Neural progenitor cell (in vitro differentiated cells): Measurements from ENCODE around the gene NBEA. TPM values are rescaled to one million over a fixed set of nuclear protein-coding genes. Genes with fewer than 3 reads are reported as not detected.
"Not testable (repeated sequence)": the region's sequence is repeated elsewhere in the genome, so short reads cannot be mapped to it uniquely, and the experiment has no call there.

Experiments
- DNase-seq: peaks from one replicate; pipeline ENCODE4 v3.0.0-alpha.2; 2016; ENCODE audit warnings: low spot score
- H2AFZ ChIP-seq: fragments of 200-600 bp; sonication (generic); replicated peaks from 2 replicates; pipeline ENCODE4 v1.6.1; 2016; ENCODE audit warnings: antibody characterized with exemption
- H3F3A ChIP-seq: fragments of 200-600 bp; sonication (generic); 2 replicates; pipeline ENCODE4 v1.6.1; 2016; ENCODE audit warnings: antibody characterized with exemption, low read depth
- H3K27ac ChIP-seq: fragments of 200-600 bp; sonication (generic); 2 replicates; pipeline ENCODE4 v1.5.1; 2016; ENCODE audit warnings: mild to moderate bottlenecking
- H3K27me3 ChIP-seq: fragments of 200-600 bp; sonication (generic); 2 replicates; pipeline ENCODE4 v1.6.1; 2016; ENCODE audit warnings: mild to moderate bottlenecking, moderate library complexity
- H3K36me3 ChIP-seq: fragments of 200-600 bp; sonication (generic); 2 replicates; pipeline ENCODE4 v1.5.1; 2016
- H3K4me1 ChIP-seq: fragments of 200-600 bp; sonication (generic); 2 replicates; pipeline ENCODE4 v1.6.1; 2016; ENCODE audit warnings: mixed run types
- H3K4me2 ChIP-seq: fragments of 200-600 bp; sonication (generic); 2 replicates; pipeline ENCODE4 v1.6.1; 2016
- H3K4me3 ChIP-seq: fragments of 200-600 bp; sonication (generic); 2 replicates; pipeline ENCODE4 v1.5.1; 2016
- H3K79me2 ChIP-seq: fragments of 200-600 bp; sonication (generic); 2 replicates; pipeline ENCODE4 v1.6.1; 2016; ENCODE audit warnings: low read depth
- H3K9ac ChIP-seq: fragments of 200-600 bp; sonication (generic); 2 replicates; pipeline ENCODE4 v1.6.1; 2016
- H3K9me3 ChIP-seq: fragments of 200-600 bp; sonication (generic); 2 replicates; pipeline ENCODE4 v1.5.1; 2016; ENCODE audit warnings: low read depth
- H4K20me1 ChIP-seq: fragments of 200-600 bp; sonication (generic); 2 replicates; pipeline ENCODE4 v1.6.1; 2016; ENCODE audit warnings: low read depth
- H3K27ac Mint-ChIP-seq: 3 replicates; pipeline ENCODE4 v1.8.0; 2021; ENCODE audit warnings: mixed read lengths
- H3K27me3 Mint-ChIP-seq: 2 replicates; pipeline ENCODE4 v1.8.0; 2022; ENCODE audit warnings: low read depth, mild to moderate bottlenecking, inconsistent platforms, moderate library complexity, mixed read lengths; ENCODE audit not compliant: insufficient read depth
- H3K36me3 Mint-ChIP-seq: 3 replicates; pipeline ENCODE4 v1.8.0; 2021; ENCODE audit warnings: mixed read lengths
- H3K4me1 Mint-ChIP-seq: 3 replicates; pipeline ENCODE4 v1.8.0; 2021; ENCODE audit warnings: mixed read lengths
- H3K4me3 Mint-ChIP-seq: 3 replicates; pipeline ENCODE4 v1.8.0; 2021; ENCODE audit warnings: mild to moderate bottlenecking, moderate library complexity, mixed read lengths
- H3K9me3 Mint-ChIP-seq: 3 replicates; pipeline ENCODE4 v1.8.0; 2020; ENCODE audit warnings: mixed read lengths
- CTCF ChIP-seq: fragments of 200-600 bp; sonication (generic); IDR thresholded peaks from 2 replicates; pipeline ENCODE4 v1.5.1; 2017; ENCODE audit warnings: antibody characterized with exemption, mild to moderate bottlenecking
- EZH2 ChIP-seq: fragments of 200-600 bp; sonication (generic); IDR thresholded peaks from 2 replicates; pipeline ENCODE4 v1.6.1; 2017; ENCODE audit warnings: antibody characterized with exemption, mild to moderate bottlenecking, moderate library complexity
- EZH2phosphoT487 ChIP-seq: fragments of 200-600 bp; sonication (generic); IDR thresholded peaks from 2 replicates; pipeline ENCODE4 v1.6.1; 2017; ENCODE audit warnings: antibody characterized with exemption
- total RNA-seq: library from RNA; depleted of rRNA; stranded (reverse); fragments of >200 nt; gene quantifications from 2 replicates; pipeline ENCODE4 v1.2.3, GENCODE V29; 2015; ENCODE audit warnings: low replicate concordance

Gene NBEA
- total RNA-seq, 1 donor from 2014 or later = 31.0 TPM

- no peaks in the 10 kb centered on the region for H3K36me3 ChIP-seq
- peaks cover 2% of the 10 kb centered on the region for H4K20me1 ChIP-seq
- Mint-ChIP-seq H3K27ac (no peak overlapping the region), H3K9me3 (no peaks in the 10 kb centered on the region), H3K27me3 (no peaks in the 10 kb centered on the region), H3K36me3 (peaks cover 2% of the 10 kb centered on the region), H3K4me1 (no peaks in the 10 kb centered on the region), H3K4me3 (no peak overlapping the region)
- H3K79me2 ChIP-seq = no peaks in the 10 kb centered on the region
- no peak overlapping the region for H3K9ac ChIP-seq
- H2AFZ ChIP-seq = no peak overlapping the region
- H3K4me3 ChIP-seq = no peak overlapping the region
- no peaks in the 10 kb centered on the region for H3K27me3 ChIP-seq
- DNase-seq = no peak
- H3F3A ChIP-seq = peaks cover 2% of the 10 kb centered on the region
- peaks cover 6% of the 10 kb centered on the region for H3K4me1 ChIP-seq
- H3K9me3 ChIP-seq = no peaks in the 10 kb centered on the region
- TF ChIP-seq EZH2phosphoT487 (no peak), CTCF (no peak), EZH2 (no peak)
- no peak overlapping the region for H3K27ac ChIP-seq
- H3K4me2 ChIP-seq = no peak overlapping the region
Observed at GRCh38 chr13:35057858-35058257, 115.8 kb downstream of the NBEA start.

DNA sequence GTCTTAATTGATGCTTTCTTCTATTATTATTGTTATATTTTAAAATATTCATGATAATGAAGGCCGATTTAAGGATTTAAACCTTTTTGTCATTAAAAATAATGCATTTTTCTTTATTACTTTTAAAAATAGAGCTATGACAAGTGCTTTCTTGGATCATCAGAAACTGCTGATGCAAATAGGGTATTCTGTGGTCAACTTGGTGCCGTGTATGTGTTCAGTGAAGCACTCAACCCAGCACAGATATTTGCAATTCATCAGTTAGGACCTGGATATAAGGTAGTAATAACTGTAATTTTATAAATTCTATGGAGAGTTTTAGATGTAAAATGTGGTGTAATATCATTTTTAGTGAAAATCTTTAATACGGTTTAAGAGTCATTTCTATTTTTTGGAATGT, 116.5 kb downstream of the NBEA start:
- not testable (repeated sequence) for H3K9me3 ChIP-seq, H3K36me3 ChIP-seq, DNase-seq, H4K20me1 ChIP-seq, H3K79me2 ChIP-seq, H3K27me3 ChIP-seq, H3K27ac ChIP-seq, H3K4me3 Mint-ChIP-seq, H3K9ac ChIP-seq, H3K36me3 Mint-ChIP-seq, H3F3A ChIP-seq, H3K4me3 ChIP-seq, H3K27ac Mint-ChIP-seq, H3K27me3 Mint-ChIP-seq, H3K4me2 ChIP-seq, H3K4me1 Mint-ChIP-seq, H2AFZ ChIP-seq, H3K9me3 Mint-ChIP-seq
- H3K4me1 ChIP-seq = peaks cover 12% of the 10 kb centered on the region

GRCh38 chr13:35086667-35087066, 144.6 kb downstream of the NBEA start:
- no peaks in the 10 kb centered on the region for H3K36me3 ChIP-seq
- DNase-seq = no peak
- no peaks in the 10 kb centered on the region for H4K20me1 ChIP-seq
- Mint-ChIP-seq H3K27ac (no peak overlapping the region), H3K4me3 (no peak overlapping the region), H3K36me3 (peaks cover 23% of the 10 kb centered on the region), H3K27me3 (no peaks in the 10 kb centered on the region), H3K4me1 (peaks cover 3% of the 10 kb centered on the region), H3K9me3 (peaks cover 7% of the 10 kb centered on the region)
- H3K27me3 ChIP-seq = no peaks in the 10 kb centered on the region
- H3K79me2 ChIP-seq = no peaks in the 10 kb centered on the region
- H3K27ac ChIP-seq = no peak overlapping the region
- TF ChIP-seq EZH2 (no peak), EZH2phosphoT487 (no peak), CTCF (no peak)
- peaks cover 6% of the 10 kb centered on the region for H3K4me1 ChIP-seq
- no peak overlapping the region for H3K4me3 ChIP-seq
- H2AFZ ChIP-seq = no peak overlapping the region
- H3K4me2 ChIP-seq = no peak overlapping the region
- H3K9ac ChIP-seq = no peak overlapping the region
- no peaks in the 10 kb centered on the region for H3K9me3 ChIP-seq
- H3F3A ChIP-seq = peaks cover 7% of the 10 kb centered on the region

- no peak overlapping the region for H3K27ac ChIP-seq
- peaks cover 7% of the 10 kb centered on the region for H3F3A ChIP-seq
- H3K4me3 Mint-ChIP-seq = no peak overlapping the region
- TF ChIP-seq CTCF = no peak
- TF ChIP-seq EZH2phosphoT487 = no peak
- no peak for TF ChIP-seq EZH2
- no peaks in the 10 kb centered on the region for H3K79me2 ChIP-seq
- H3K4me1 ChIP-seq = peaks cover 6% of the 10 kb centered on the region
- DNase-seq = no peak
- no peaks in the 10 kb centered on the region for H3K9me3 Mint-ChIP-seq
- no peaks in the 10 kb centered on the region for H3K27me3 Mint-ChIP-seq
- H3K4me1 Mint-ChIP-seq = peaks cover 3% of the 10 kb centered on the region
- H3K9me3 ChIP-seq = no peaks in the 10 kb centered on the region
- H3K27me3 ChIP-seq = no peaks in the 10 kb centered on the region
- no peaks in the 10 kb centered on the region for H4K20me1 ChIP-seq
- no peak overlapping the region for H2AFZ ChIP-seq
- no peak overlapping the region for H3K9ac ChIP-seq
- H3K27ac Mint-ChIP-seq = no peak overlapping the region
- peaks cover 4% of the 10 kb centered on the region for H3K36me3 Mint-ChIP-seq
- H3K4me3 ChIP-seq = no peak overlapping the region
- H3K4me2 ChIP-seq = no peak overlapping the region
- H3K36me3 ChIP-seq = no peaks in the 10 kb centered on the region
Observed at GRCh38 chr13:35092251-35092650, 150.2 kb downstream of the NBEA start.
